OCI-M2 (cell line): Measurements from ENCODE around the gene NEK10.
"Not testable (repeated sequence)": the region's sequence is repeated elsewhere in the genome, so short reads cannot be mapped to it uniquely, and the experiment has no call there.

Experiments used
- DNase-seq: peaks from one replicate; lab custom pipeline; 2025; ENCODE audit not compliant: unreplicated experiment; lab: John Stamatoyannopoulos, UW

Gene NEK10

GRCh38 chr3:27352047-27352446 is 17.1 kb downstream of the NEK10 start:
- no peak for DNase-seq

DNA sequence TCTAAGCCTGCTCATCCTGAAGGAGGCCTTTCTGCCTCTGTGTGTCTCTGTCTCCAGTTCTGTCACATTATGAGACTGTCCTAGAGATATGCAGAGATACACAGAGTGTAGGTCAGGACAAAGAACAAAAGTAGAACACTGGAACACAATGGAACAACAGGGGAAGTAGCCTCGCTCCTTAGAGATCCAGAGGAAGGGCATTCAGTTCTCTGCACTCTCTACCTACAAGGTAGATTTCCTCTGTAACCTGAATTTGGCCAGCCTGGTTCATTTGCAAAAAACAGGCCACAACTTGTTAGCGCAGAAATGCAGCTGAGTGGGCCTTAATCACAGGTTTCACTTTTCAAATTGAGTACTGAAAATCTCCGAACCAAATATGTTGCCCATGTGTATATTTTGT is 19.4 kb downstream of the NEK10 start:
- DNase-seq = no peak

GRCh38 chr3:27345959-27346865 is 23.0 kb downstream of the NEK10 start:
- DNase-seq = no peak

- DNase-seq = no peak
These were observed 23.7 kb downstream of the NEK10 start for GRCh38 chr3:27345493-27345892.

- no peak for DNase-seq
These were observed 24.1 kb downstream of the NEK10 start for GRCh38 chr3:27345045-27345444.

DNA sequence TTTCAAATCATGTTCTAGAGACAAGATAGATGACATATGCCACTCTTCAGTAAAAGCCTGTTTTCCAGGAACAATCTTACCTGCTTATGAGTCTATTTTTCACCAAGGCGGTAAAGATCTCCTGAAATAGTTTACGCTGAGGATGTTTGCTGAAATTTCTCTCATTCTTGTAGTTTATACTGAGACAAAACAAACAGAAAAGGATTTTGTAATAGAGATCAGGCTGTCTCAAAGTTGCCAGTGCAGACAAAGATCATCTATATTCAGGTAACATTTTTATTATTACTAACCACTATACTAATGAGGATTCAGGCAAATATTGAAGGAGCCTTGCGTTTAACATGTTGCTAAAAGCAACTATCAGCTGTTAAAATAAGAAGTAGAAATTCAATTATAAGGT is 25.0 kb downstream of the NEK10 start:
- no peak for DNase-seq

DNA sequence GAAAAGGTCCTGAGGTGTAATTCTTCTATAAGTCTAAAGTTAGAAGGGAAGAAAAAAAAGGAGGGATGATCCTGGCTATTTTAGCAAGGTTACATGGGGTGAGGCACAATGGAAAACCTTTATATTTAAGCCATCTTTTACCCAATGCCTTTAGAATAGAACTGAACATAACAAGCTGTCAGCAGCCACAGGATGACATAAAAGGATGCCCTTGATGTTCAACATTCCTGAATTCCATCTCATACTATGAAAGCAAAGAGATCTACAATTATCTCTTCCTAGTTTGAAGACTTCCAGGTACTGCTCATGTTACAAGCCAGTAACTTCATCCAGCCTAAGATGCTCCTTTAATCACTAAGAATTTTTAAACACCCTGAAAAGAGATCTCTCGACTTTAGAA is 26.9 kb downstream of the NEK10 start:
- no peak for DNase-seq

- DNase-seq = no peak
These were observed 28.6 kb downstream of the NEK10 start for GRCh38 chr3:27340534-27340933.

DNA sequence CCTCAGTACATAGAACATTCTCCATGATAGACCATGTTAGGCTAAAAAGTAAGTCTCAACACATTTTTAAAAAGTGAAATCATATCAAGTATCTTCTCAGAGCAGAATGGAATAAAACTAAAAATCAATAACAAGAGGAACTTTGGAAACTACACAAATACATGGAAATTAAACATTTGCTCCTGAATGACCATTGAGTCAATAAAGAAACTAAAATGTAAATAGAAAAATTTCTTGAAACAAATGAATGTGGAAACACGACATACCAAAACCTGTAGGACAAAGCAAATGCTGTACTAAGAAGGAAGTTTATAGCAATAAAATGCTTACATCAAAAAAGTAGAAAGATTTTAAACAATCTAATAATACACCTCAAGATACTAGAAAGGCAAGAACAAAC is 33.6 kb downstream of the NEK10 start:
- DNase-seq = no peak

- no peak for DNase-seq
These were observed 35.3 kb downstream of the NEK10 start for GRCh38 chr3:27333843-27334242.

GRCh38 chr3:27328982-27329762 is 40.0 kb downstream of the NEK10 start:
- not testable (repeated sequence) for DNase-seq

DNA sequence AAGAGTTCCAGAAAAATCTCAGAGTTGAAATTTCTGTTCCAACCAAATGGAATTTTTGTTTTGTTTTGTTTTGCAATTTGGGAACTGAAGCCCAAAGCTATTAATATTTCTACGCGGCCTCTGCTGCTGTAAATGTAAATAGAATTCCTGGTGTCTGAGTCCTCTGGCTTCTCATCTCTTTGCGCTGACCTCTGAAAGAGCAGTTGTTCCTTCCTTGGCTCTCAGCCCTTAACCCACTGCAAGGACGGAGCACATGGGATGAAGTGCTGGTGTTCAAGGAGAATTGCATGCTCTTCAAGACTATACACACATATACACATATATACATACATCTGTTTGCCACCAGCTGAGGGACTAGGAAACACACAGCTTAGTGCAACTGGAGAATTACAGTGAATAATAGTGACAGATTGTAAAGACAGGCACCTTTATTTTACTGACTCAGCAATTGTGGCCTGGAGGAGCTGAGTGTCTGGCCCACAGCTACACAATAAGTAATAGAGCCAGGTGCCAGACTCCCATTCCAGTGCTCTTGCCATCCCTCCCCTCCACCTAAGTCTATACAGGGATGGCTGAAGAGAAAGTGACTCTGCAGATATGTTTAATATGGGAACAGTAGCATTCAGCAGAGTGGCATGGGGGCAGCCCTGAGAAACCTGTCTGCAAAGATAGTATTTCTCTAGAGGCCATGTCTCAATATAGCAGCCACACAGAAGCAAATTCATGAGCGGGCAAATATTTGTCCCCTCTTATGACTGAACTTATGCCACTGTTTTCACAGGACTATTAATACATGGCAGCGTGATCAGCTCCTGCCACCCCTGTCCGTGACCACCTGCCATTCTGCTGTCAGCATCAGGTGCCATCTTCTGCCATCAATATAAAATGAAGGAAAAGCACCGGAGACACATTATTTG is 42.3 kb downstream of the NEK10 start:
- no peak for DNase-seq

DNA sequence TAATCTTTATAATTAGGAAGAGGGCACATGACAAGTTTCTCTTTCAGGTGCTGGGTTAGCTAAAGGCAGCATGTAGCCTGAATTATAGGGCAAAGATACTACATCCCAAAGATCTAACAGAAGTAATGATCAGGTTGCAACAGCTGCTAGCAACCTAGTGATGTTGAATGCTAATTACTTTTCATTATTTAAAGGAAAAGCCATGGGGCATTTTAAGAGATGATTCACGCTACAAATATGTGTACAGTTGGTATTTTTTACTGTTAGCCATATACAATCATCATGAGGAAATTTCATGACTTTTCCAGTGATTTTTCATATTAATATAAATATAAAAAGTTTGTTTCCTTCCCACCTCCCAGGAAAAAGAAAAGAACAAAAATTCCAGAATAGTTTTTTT is 43.0 kb downstream of the NEK10 start:
- DNase-seq = no peak

DNA sequence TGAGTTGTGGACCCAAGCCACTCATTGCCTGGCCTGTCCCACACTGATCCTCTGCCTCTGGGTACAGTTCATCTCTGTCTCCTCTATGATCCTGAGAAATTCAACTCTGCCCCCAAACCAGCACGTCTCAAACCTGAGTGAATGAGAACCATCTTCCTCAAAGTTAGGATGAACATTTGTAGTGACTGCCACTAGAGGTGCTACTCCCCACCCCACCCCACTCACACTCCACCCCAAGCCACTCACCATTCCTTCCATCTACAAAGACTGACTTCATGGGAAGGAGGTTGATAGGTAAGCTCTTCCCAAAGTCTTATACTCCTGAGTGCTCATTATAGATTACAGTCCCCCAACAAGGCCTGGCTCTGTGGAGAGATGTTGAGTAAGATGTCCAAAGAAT is 43.8 kb downstream of the NEK10 start:
- no peak for DNase-seq

DNA sequence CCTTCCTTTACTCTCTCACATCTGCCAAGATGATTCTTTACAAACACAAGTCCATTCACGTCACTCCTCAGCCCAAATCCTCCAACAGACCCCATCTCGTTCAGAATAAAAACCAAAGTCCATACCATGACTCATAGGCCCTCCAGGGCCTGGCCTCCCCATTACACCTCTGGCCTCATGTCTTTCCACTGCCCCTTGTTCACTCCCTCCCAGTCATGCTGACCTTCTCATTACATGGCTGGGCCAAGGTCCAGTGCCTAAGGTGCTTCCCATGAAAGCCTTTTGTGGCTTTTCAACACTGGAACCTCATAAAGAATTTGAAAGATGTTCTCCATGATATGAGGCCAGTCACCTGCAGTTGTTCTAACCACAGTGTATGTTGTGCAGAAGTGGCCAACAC is 44.5 kb downstream of the NEK10 start:
- DNase-seq = no peak

DNA sequence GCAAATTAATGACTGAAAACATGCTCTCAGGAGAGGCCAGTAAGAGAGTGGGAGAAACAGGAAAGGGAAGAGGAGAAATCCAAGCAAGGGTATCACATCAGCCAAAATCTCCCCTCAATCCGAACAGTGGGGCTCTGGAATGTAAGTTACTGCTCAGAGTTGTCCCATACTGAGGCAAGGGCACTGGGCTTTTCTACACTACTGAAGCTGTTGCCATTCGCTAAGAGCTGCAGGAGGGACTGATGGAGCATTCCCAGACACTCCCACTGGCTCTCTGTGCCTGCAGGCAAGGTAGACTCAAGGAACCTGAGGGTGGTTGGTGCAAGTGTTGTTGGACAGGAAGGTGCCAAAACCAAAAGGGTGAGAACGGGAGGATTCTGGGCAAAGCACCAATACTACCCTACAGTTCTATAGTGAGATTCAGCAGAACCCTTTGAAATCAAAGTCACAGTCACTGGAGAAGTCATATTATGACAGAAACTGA is 46.1 kb downstream of the NEK10 start:
- DNase-seq = no peak

GRCh38 chr3:27322634-27323033 is 46.5 kb downstream of the NEK10 start:
- no peak for DNase-seq

- no peak for DNase-seq
These were observed 49.2 kb downstream of the NEK10 start for GRCh38 chr3:27319847-27320526.

DNA sequence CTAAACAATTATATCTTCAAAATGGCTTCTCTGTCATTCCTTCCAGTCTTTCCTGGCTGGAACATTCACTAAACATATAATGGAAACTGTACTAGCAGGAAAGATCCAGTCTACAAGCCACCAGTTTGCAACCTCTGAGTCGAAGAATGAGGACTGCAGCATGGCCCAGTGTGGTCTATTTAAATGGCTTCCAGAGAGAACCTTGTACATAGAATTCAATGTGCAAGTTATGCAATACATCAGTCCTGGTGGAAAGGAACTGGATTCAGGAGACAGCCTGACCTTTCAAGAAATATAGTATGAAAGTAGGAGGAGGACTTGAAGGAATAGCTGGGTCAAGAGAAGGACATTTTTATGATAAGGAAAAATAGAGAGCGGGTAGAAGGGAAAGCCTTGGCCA is 49.9 kb downstream of the NEK10 start:
- no peak for DNase-seq

DNA sequence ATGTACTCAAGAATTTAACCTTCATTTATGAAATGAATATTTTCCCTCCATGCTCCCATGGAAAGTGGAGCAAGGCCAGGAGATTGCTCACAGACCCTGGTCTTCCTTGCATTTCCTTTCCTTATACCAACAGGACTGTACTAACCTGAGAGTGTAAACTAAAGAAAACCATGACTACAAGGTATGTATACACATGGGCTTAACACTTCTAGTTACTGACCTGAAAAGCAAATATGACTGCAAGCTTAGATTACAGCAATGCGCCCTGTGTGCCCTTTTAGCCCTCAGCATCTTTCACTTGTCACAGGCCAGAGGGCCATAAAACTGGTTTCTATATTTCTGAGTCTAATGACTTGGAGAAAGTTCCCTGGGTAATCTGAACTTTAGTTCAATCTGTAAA is 52.1 kb downstream of the NEK10 start:
- DNase-seq = no peak

- DNase-seq = no peak
These were observed 54.2 kb downstream of the NEK10 start for GRCh38 chr3:27315003-27315402.
